Type B pancreatic cell (in vitro differentiated cells): Measurements from ENCODE around the gene CENPP. TPM values are rescaled to one million over a fixed set of nuclear protein-coding genes. Genes with fewer than 3 reads are reported as not detected.

Experiments
- DNase-seq: peaks from one replicate; pipeline ENCODE4 v3.0.0; 2021; ENCODE audit warnings: mixed read lengths; ENCODE audit not compliant: unreplicated experiment; ENCODE audit errors: extremely low spot score
- H3K27ac Mint-ChIP-seq: 2 replicates; pipeline ENCODE4 v1.8.0; 2021; ENCODE audit warnings: mild to moderate bottlenecking, mixed read lengths
- H3K27me3 Mint-ChIP-seq: 2 replicates; pipeline ENCODE4 v1.8.0; 2021; ENCODE audit warnings: mixed read lengths
- H3K36me3 Mint-ChIP-seq: 2 replicates; pipeline ENCODE4 v1.8.0; 2021; ENCODE audit warnings: mixed read lengths
- H3K4me1 Mint-ChIP-seq: one replicate; pipeline ENCODE4 v1.8.0; 2021; ENCODE audit warnings: mixed read lengths; ENCODE audit not compliant: unreplicated experiment
- H3K4me3 Mint-ChIP-seq: 2 replicates; pipeline ENCODE4 v1.8.0; 2021; ENCODE audit warnings: mild to moderate bottlenecking, mixed read lengths
- H3K9me3 Mint-ChIP-seq: 2 replicates; pipeline ENCODE4 v1.8.0; 2021; ENCODE audit warnings: mixed read lengths
- CTCF ChIP-seq: fragments of 200-600 bp; sonication (generic); conservative IDR thresholded peaks from 2 replicates; pipeline ENCODE4 v1.5.0; 2021; ENCODE audit warnings: antibody characterized with exemption, mild to moderate bottlenecking
- total RNA-seq: library from RNA; stranded (reverse); gene quantifications from 2 replicates; pipeline ENCODE4 v1.2.1, GENCODE V29; 2021; ENCODE audit warnings: low replicate concordance

Gene CENPP
- total RNA-seq, 1 donor from 2014 or later = 7.6 TPM

- TF ChIP-seq CTCF = no peak
- H3K4me3 Mint-ChIP-seq = no peak overlapping the region
- no peak for DNase-seq
- no peaks in the 10 kb centered on the region for H3K9me3 Mint-ChIP-seq
- H3K4me1 Mint-ChIP-seq = no peaks in the 10 kb centered on the region
- no peak overlapping the region for H3K27ac Mint-ChIP-seq
- no peaks in the 10 kb centered on the region for H3K36me3 Mint-ChIP-seq
- H3K27me3 Mint-ChIP-seq = no peaks in the 10 kb centered on the region
Measured at GRCh38 chr9:92514635-92515034, 188.9 kb downstream of the CENPP start.

- no peak overlapping the region for H3K27ac Mint-ChIP-seq
- H3K4me1 Mint-ChIP-seq = no peaks in the 10 kb centered on the region
- H3K27me3 Mint-ChIP-seq = no peaks in the 10 kb centered on the region
- no peak for TF ChIP-seq CTCF
- no peaks in the 10 kb centered on the region for H3K36me3 Mint-ChIP-seq
- H3K4me3 Mint-ChIP-seq = no peak overlapping the region
- no peak for DNase-seq
- H3K9me3 Mint-ChIP-seq = no peaks in the 10 kb centered on the region
Measured at GRCh38 chr9:92516521-92516920, 190.8 kb downstream of the CENPP start.

DNA sequence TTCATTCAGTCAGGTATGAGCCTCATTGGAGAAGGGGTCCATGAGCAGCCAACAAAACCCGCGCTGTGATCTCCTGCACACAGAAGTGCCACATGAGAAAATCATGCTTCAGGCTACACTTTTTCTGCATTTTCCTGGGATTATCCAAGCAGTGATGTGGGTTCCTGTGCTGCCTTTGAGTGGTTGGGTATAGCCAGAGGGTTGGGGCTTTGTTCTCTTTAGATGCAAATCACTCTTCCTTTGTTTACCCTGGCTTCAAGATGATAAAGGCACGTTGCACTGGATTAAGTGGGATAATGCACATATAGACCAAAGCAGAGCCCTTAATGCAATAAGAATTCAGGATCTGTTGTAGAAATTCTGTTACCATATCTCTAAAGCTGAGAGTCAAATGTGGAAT is 191.3 kb downstream of the CENPP start:
- Mint-ChIP-seq H3K4me3 (no peak overlapping the region), H3K9me3 (no peaks in the 10 kb centered on the region), H3K27me3 (no peaks in the 10 kb centered on the region), H3K4me1 (no peaks in the 10 kb centered on the region), H3K27ac (no peak overlapping the region), H3K36me3 (no peaks in the 10 kb centered on the region)
- TF ChIP-seq CTCF = no peak
- DNase-seq = no peak

DNA sequence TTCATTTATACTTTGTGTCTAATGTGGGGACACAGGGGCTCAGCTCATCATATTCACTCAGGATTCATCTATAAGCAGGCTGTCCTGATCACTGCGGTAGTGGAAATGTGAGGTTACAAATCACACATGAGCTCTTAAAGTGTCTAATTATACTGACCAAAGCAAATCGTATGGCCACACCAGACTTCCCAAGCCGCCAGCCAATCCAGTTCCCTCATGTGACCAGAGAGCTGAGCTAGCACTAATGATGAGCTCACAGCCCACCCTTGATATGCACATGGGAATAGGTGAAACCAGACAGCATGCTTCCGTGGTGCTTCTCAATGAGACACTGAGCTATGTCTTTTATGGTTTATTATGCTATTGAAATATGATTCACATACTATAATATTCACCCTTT is 192.4 kb downstream of the CENPP start:
- Mint-ChIP-seq H3K27ac (no peak overlapping the region), H3K4me3 (no peak overlapping the region), H3K4me1 (no peaks in the 10 kb centered on the region), H3K9me3 (no peaks in the 10 kb centered on the region), H3K27me3 (no peaks in the 10 kb centered on the region), H3K36me3 (no peaks in the 10 kb centered on the region)
- DNase-seq = no peak
- no peak for TF ChIP-seq CTCF

DNA sequence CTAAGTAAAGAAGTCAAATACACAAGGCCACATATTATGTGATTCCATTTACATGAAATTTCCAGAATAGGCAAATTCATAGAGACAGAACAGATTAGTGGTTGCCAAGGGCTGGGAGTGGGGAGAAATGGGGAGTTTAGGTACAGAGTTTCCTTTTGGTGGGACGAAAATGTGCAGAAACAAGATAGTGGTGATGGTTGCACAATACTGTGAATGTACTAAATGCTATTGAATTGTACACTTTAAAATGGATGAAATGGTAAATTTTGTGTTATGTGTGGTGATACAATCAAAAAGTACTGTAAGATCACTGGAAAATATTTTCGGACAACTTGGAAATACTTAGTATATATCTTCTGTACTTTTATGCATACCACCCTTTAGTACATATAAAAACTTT is 195.1 kb downstream of the CENPP start:
- Mint-ChIP-seq H3K4me1 (no peaks in the 10 kb centered on the region), H3K9me3 (no peaks in the 10 kb centered on the region), H3K27me3 (no peaks in the 10 kb centered on the region), H3K4me3 (no peak overlapping the region), H3K36me3 (no peaks in the 10 kb centered on the region), H3K27ac (no peak overlapping the region)
- TF ChIP-seq CTCF = no peak
- no peak for DNase-seq
